A204.1 (cell line): ENCODE data around the gene PCDH18.
A peak's percentile ranks its signal among the peaks of the same experiment; 100 is the strongest.
"Not testable (repeated sequence)": the region's sequence is repeated elsewhere in the genome, so short reads cannot be mapped to it uniquely, and the experiment has no call there.

ENCODE experiments used
- FAIRE-seq: peaks from 2 replicates; lab custom pipeline; 2012; peaks lifted over from hg19 to GRCh38; lab: Jason Lieb, UNC

PCDH18 gene

GRCh38 chr4:137530176-137530575 is 2.1 kb downstream of the PCDH18 start:
- no peak for FAIRE-seq

DNA sequence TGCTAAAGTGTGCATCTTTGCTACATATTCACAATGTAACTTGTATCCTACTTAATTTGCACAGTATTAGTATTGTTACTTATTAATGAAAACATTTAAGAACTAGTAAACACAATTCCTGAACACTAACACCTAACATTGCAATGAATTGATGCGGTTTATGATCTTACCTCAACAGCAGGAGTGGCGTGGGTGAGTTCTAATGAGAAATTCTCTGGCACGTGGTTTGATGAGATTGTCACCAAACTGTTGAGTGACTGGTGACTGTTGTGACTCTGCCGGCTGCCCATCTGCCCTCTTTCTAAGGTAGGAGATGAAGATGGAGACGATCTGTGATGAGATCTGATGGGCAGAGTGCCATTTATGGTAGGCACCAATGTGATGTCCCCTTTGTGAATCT is 2.9 kb downstream of the PCDH18 start:
- FAIRE-seq = no peak

GRCh38 chr4:137528673-137529072 is 3.6 kb downstream of the PCDH18 start:
- FAIRE-seq = no peak

- no peak for FAIRE-seq
Measured at GRCh38 chr4:137526681-137527080, 5.6 kb downstream of the PCDH18 start.

DNA sequence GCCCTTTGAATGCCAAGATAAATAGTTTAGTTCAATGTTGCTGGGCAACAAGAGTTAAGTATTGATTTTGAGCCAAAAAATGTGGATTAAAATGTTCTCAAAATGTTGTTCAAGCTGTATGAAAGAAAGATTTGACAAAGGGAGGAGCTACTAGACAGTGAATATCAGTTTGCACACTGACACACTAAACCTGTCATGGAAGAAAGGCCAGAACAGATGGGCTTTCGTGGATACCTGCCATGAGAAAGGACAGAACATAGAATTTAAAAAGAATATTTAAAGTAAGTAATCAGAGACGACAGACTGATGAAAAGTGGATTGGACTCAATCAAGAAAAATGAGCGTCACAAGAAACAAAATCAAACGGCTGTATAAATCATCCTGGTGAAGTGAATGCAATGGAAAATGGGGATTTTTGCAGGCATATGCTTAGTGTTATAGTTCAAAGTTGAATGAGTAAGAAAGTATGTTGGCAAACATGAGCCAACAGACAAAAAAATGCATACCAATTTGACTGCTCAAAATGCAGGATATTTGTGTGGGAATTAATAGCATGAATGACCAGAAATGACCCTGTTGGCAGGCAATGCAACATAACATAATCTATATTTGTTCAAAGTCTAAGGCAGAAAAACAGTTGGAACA is 7.4 kb downstream of the PCDH18 start:
- FAIRE-seq = no peak

DNA sequence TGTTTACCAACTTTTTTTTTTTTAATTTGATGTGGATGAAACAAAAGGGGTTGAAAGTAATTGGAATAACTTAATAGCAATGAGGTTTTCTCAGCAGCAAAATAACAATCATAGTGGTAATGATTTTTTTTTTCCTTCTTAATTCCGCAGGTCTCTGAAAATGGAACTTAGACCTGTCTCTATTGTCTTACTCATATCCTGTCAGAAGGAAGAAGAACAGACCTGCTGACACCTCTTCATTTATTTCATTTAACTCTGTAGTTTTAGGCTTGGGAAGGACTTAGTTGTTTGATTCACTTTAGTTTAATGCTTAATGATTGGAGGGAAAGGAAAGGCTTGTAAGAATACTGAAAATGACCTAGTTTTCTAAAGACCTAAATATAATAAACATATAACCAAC is 9.0 kb downstream of the PCDH18 start:
- FAIRE-seq = no peak

DNA sequence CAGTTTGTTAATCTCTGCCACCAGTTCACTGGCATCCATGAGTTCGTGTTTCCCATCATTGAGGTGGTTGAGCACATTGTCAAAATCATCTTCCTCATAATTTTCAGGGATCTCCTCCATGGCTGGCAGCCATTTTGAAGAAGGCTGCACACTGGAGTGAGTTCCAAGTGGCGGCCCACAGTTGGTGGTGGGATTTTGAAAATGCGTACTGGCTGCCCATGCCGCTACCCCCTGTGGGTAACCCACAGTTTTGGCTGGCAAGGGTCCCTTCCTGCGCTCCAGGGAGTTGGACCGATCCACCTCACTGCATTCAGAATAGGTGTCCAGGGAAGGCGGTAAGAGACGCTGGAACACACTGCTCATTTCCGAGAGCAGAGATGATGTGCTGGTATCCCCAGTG is 11.2 kb downstream of the PCDH18 start:
- no peak for FAIRE-seq

DNA sequence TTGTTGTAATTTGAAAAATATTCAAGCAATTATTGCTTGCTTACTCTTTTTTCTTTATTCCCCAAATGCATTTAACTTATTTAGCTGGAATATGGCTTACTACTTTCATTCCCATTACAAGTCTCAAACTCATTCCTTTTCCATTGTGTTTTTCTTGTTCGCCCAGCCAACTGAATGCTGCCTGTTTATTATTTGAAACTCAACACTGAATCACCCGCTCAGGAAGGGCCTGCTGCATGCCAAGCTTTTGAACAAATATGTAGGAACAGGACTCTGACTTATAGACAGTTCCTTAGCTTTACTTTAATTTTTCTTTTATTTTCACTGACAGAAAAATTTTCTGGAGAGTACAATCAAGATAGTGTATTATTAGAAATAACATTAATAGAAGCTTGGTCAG is 12.9 kb downstream of the PCDH18 start:
- FAIRE-seq = peak; percentile 25

GRCh38 chr4:137517323-137517722 is 15.0 kb downstream of the PCDH18 start:
- FAIRE-seq = not testable (repeated sequence)

GRCh38 chr4:137514406-137515111 is 17.7 kb downstream of the PCDH18 start:
- FAIRE-seq = no peak

DNA sequence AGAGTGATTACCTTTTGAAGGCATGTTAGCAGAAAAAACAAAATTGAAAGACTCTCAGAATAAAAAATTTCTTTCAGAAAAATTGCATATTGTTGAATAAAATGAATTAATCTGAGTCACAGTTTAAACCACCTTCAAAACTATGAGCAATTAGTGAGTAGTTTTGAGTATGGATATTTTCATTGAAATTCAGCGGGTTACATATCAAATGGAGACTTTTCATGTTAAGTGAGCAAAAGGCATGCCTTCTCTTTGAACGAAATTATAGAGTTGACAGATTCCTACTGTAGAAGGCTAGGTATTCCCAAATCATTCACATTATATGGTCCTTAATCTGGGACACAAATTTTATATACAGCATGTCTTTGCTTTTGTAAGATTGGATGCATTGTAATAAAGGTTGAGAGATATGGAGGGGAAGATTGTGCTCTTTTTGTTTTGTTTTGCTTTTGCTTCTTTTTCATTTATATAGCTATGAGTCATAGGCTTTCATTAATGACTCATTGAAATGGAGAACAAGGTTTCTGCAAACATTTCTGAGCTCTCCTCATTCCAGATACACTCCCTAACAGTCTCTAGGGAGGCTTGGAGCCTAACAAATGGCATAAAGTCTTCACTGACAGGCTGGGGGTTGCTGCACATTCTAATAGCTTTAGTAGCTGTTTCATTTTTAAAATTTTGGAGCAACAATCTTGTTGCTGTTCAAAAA is 21.6 kb downstream of the PCDH18 start:
- FAIRE-seq = peak; percentile 99

DNA sequence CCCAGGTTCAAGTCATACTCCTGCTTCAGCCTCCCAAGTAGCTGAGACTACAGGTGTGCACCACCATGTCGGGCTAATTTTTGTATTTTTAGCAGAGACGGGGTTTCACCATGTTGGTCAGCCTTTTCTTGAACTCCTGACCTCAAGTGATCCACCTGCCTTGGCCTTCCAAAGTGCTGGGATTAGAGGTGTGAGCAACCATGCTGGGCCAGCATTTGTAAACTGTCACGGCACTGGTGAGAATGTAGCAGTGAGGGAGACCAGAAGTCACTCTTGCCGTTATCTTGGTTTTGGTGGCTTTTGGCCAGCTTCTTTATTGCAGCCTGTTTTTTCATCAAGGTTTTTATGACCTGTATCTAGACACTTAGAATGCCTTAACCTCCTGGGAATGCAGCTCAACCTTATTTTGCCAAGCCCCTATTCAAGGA is 22.4 kb downstream of the PCDH18 start:
- FAIRE-seq = no peak

- no peak for FAIRE-seq
Measured at GRCh38 chr4:137502339-137503129, 29.8 kb downstream of the PCDH18 start.

DNA sequence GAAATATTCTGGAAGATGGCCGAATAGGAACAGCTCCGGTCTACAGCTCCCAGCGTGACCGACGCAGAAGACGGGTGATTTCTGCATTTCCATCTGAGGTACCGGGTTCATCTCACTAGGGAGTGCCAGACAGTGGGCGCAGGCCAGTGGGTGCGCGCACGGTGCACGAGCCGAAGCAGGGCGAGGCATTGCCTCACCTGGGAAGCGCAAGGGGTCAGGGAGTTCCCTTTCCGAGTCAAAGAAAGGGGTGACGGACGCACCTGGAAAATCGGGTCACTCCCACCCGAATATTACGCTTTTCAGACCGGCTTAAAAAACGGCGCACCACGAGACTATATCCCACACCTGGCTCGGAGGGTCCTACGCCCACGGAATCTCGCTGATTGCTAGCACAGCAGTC is 36.0 kb downstream of the PCDH18 start:
- FAIRE-seq = not testable (repeated sequence)

DNA sequence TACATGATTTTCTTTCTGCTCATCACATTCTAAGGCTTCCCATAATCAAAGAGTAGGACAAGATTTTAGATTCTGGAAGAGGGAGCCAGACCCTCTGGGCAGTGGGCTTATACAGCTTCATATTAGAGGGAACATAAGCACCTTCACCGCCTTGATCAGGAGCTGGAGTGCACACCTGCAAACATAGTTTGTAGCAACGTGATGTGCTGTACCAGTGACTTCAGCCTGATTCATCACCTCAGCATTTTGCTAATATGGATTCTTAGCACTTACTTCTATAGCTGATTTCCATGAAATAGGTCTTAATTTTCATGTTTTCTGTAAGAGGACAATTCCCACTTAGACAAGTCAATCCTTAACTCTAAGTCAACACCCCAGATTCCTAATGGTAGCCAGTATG is 36.7 kb downstream of the PCDH18 start:
- FAIRE-seq = no peak

DNA sequence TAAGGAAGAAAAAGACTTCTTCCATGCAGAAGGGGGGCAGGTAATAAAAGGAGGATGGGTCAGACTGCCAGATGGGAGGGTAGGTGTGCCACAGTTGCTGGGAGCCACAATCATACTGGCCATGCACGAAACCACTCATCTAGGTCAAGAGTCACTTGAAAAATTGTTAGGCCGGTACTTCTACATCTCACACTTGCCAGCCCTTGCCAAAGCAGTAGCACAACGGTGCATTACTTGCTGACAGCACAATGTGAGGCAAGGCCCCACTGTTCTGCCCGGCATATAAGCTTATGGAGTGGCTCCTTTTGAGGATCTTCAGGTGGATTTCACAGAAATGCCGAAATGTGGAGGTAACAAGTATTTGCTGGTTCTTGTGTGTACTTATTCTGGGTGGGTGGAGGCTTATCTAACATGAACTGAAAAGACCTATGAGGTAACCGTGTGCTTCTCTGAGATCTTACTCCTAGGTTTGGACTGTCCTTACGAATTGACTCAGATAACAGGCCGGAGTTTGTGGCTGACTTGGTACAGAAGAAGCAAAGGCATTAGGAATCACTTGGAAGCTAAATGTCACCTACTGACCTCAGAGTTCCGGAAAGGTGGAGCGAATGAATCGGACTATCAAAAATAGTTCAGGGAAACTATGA is 48.9 kb downstream of the PCDH18 start:
- FAIRE-seq = not testable (repeated sequence)

DNA sequence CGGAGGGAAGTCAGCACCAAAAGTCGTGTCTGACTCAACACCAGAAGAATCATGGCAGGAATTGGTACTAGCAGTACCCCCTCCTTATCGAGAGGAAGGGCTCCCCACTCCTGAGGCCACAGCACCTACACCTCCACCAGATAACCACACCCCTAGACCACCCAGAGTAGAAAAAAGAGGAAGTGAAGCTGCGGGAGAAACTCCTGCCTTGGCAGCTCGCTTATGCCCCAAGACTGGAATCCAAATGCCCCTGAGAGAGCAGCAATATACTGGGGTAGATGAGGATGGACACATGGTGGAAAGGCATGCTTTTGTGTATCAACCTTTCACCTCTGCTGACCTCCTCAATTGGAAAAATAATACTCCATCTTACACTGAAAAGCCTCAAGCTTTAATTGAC is 52.6 kb downstream of the PCDH18 start:
- FAIRE-seq = not testable (repeated sequence)

GRCh38 chr4:137476345-137476744 is 55.9 kb downstream of the PCDH18 start:
- FAIRE-seq = no peak

DNA sequence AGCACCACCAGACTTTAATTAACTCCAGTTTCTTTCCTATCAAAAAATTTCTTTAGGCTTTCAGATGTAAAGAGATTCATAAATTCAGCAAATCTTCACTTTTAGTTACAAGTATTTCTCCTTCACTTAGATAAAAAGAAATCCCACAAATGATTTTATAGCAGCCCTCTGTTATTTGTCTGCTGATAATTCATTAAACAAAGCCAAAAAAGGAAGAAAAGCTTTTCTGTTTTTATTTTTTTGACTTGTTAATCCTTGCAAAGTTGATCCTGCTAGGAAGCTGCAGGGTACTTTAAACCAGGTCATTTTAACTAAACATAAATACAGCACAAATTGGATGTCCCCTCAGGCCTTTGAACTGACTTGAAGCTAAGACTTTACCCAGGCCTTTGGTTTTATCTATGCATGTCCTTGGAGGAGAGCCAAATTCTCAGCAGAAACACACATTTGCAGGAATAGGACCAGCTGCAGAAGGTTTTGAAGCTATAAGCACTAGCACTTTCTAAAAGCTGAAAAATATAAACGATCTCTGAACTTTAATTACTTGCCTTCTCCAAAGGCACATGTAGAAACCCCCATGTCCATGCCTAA is 57.5 kb downstream of the PCDH18 start:
- no peak for FAIRE-seq

DNA sequence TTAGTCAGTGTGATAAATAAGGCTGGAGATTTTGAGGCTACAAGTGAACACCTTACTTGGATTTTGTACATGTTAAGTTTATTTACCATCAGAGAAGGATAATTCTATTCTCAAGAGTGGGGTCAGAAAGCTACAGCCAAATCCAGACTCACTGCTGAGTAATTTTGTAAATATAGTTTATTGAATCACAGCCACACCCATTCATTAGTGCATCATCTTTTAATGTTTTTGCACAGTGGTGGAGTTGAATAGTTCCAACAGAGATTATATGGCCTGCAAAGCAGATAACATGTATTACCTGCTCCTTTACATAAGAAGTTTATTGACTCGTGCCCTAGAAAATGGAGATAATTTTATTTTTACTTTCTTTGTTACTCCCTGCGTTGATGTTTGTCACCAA is 60.4 kb downstream of the PCDH18 start:
- no peak for FAIRE-seq

- FAIRE-seq = no peak
Measured at GRCh38 chr4:137471461-137471860, 60.8 kb downstream of the PCDH18 start.

GRCh38 chr4:137470806-137471205 is 61.5 kb downstream of the PCDH18 start:
- FAIRE-seq = no peak
